GM21515 (cell line): ENCODE results near the gene STK40.

Experiments used
- ATAC-seq: cut with Tn5 transposase; IDR thresholded peaks from one replicate; pipeline ENCODE4 v1.9.1; 2021; ENCODE audit not compliant: unreplicated experiment

Gene STK40

DNA sequence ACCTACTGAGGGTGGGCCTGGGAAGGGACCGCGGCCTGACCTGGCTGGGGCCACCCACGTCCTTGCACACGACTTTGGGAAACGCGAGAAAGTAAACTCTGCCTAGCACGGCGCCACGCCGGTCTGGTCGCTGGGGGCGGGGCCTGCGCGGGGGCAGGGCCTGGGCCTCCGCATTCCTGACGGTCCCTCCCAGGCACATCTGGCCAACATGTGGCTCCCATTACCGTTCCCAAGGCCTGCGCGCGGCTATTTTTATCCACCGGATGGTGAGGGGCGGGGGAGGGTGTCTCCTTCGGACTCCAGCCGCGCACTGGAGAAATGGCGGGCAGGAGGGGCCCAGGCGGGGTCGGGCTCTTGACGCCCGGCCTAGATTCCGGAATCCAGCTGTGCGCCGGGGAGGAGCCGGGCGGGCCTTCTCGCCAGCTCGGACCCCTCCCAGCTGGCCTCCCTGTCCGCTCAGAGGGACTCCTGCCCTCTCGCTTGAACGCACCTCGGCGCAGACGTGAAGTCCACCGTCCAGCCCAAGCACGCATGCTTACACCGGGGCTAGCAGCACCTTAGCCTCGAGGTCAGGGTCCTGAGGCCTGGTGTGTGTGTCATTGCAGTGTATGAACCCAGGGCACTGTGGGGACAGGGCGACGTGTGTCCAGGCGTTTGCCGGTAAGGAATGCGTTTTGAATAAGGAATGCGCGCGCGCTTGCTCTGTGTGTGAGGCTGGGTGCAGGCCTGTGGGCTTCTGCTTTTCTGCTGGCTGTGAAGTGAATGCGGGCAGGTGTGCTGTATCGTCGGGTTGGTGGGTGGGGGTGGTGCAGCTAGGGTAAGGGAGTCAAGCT, 64.4 kb downstream of the STK40 start:
- no peak for ATAC-seq

DNA sequence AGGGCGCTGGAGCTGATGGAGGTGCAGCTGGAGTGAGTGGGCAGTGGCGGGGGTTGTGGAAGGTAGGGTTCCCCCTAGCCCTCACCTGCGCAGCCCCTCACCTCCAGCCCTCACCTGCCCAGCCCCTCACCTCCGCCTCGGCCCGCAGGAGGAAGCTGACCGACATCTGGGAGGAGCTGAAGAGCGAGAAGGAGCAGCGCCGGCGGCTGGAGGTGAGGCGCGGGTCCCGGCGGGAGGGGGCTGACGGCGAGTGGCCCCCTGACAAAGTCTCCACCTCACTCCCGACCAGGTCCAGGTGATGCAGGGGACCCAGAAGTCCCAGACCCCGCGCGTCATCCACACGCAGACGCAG, 65.0 kb downstream of the STK40 start:
- ATAC-seq = no peak

DNA sequence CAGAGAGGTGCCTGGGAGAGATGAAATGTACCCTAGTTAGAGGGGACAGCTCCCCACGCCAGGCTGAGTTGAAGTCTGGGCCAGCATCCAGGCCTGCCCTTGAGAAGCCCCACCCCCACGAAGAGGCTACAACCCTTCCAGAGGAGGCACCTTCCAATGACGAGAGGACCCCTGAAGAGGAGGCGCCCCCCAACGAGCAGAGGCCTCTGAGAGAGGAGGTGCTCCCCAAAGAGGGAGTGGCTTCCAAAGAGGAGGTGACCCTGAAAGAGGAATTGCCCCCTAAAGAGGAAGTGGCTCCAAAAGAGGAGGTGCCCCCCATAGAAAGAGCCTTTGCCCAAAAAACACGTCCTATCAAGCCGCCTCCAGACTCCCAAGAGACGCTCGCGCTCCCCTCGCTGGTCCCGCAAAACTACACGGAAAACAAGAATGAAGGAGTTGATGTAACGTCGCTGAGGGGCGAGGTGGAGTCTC, 65.4 kb downstream of the STK40 start:
- ATAC-seq = no peak

DNA sequence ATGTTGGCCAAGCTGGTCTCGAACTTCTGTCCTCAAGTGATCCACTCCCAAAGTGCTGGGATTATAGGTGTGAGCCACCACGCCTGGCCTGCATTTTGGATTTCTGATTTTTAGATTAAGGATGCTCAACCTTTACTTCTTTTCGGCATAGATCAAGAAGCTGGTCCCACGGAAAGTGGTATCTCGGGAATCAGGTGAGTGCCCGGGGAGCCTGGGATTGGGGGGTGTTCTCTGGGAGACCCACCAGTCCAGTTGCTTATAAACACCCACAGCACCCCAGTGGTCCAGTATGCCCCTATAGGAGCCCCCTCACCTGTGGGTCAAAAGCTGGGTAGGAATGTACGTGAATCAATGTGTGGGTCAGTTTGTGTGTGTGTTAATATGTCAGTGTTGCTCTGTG, 76.3 kb downstream of the STK40 start:
- ATAC-seq = no peak

DNA sequence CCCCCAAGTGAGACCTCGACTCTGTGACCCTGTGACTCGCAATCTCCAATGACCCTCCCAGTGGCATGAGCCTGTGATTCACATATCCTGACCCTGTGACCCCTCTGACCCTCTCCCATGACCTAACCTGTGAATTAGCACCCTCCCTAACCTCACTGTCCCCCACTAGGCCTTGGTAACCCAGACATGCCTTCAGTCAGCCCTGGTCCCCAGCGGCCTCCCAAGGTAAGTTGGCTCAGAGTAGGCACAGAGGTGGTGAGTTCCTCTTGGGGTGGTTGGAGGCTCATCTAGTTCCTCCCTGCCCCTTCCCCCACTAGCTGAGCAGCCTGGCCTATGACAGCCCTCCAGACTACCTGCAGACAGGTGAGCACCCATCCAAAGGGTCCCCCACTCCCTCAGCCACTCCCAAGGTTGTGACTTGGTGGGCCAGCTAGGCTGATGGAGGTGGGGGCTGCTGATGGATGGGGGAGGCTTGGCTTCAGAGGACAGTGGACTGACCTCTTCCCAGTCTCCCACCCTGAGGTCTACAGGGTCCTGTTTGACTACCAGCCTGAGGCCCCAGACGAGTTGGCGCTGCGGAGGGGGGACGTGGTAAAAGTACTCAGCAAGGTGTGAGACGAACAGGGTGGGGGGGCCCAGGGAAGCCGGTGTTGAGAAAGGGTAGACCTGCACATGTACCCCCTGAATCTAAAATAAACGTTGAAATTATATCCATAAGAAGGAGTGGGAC, 78.0 kb downstream of the STK40 start:
- ATAC-seq = no peak

DNA sequence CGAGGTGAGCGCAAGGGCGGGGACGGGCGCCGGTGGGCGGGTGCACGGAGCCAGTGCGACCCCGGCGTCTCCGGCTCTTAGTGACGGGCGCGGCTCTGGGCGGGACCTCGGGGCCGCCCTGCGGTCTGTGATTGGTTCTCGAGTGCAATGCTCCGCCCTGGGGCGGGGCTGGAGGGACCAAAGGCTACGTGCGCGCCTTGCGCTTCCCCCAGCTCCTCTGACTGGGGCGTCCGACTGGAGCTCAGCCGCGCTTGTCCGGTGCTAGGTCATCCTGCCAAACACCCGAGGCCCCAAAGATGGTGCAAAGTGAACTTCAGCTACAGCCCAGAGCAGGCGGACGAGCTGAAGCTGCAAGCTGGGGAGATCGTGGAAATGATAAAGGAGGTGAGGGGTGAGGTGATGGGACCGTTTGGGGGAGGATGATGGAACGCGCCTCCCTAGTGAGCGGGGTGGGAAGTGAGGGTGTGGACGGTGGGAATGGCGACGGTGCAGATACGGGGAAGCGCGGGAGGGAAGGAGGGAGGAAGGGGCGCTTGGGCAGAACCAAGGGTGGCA, 78.7 kb downstream of the STK40 start:
- peak; percentile 93 for ATAC-seq

DNA sequence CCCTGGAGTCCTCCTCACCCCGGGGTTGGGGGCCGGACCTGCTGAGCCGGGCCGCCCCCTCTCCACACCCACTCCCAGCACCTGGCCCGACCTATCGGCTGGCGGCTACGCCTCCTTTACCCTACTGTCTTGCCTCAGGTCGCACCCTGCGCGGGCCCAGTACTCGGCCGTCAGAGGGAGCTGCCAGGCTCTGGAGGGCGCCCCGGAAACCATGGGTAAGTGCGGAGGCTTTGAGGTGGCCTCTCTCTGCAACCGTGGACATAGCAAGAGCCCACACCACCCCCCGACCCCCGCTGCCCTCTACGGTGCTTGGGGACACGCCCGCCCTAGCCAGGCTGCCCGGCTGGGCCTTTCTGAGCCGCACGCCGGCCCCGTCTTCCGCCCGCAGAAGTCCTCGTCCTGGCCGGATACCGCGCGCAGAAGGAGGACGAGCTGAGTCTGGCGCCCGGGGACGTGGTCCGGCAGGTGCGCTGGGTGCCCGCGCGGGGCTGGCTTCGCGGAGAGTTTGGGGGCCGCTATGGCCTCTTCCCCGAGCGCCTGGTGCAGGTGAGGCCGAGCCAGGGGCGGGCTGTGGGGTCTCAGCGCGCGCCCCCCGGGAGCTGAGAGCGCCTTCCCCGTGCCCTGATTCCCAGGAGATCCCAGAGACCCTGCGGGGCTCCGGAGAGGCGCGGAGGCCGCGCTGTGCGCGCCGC, 79.4 kb downstream of the STK40 start, which contains the start of gene SH3D21:
TSS of gene SH3D21 (plus strand) at position 159 of the 692 bp plus-strand sequence. CDS start at position 212, 53 bp downstream.
- ATAC-seq = peak; percentile 27

DNA sequence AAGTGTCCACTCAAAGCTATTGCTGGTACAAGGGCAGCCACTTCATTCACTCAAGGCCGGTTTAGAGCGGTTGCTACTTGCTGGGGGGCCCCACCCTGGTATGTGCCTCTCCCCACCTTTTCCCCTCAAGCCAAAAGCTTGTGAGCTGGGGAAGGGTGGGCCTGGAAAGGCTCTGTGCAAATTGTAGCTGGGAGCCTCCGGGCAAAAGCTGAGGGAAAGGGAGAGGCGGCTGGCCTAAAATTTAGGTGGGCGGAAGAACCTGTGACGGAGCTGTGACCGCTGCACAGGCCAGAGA, 79.9 kb downstream of the STK40 start:
- ATAC-seq = no peak

DNA sequence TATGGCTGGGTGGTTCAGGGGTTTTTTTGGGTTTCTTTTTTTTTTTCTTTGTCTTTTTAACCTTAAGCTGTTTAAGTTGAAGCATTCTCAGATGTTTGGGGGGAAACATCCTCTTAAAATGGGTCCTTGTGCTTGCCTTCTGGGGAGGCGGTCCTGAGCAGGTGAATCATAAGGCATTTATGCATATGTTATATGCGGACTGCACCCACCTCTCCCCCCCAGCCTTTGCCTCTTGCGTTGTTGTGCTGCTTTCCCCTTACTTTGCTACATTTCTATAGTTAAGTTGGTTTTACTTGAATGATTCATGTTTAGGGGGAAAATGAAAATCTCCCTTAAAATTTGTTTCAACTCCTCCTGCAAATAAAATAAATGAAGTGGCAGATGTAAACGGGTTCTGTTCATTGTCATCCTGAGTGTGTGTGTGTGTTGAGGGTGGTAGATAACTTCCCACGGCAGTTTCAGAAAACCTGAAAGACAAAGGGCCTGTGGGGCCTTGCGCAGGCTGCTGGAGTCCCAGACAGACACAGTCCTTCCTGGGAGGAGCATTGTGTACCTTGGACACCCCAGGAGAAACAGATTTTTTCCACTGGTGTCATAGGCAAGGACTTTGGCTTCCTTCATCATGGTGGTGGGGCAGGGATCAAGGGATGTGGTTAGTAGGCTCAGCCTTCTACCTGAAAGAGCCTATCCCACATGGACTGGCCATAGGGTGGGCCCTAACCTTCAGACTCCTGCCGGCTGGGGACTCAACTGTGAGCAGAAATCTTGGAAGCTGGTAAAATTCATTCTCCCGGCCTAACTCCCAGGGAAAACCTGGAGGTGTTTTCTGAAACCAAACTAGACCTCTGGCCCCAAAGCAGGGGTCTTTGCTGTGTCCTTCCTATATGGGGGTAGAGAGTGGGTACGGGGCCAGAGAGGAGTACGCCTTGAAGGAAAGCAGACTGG, 80.5 kb downstream of the STK40 start:
- no peak for ATAC-seq

DNA sequence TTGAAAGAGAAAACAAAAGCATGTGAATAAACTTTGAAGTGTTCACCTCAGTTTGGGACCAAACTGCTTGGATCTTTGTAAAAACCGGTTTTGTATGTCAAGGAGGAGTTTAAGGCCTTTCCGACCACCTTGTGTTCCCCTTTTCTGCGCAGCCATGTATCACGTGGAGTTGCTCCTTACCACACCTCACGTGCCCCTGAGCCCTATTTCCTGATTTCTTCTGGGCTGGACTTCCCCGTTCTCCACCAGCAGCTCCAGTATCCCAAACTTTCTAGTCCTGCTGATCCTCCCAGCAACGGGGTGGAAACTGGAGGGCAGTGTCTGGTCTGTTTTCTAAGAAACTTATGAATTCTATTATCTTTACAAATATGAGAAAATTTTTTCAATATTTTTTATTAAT, 81.2 kb downstream of the STK40 start:
- no peak for ATAC-seq

DNA sequence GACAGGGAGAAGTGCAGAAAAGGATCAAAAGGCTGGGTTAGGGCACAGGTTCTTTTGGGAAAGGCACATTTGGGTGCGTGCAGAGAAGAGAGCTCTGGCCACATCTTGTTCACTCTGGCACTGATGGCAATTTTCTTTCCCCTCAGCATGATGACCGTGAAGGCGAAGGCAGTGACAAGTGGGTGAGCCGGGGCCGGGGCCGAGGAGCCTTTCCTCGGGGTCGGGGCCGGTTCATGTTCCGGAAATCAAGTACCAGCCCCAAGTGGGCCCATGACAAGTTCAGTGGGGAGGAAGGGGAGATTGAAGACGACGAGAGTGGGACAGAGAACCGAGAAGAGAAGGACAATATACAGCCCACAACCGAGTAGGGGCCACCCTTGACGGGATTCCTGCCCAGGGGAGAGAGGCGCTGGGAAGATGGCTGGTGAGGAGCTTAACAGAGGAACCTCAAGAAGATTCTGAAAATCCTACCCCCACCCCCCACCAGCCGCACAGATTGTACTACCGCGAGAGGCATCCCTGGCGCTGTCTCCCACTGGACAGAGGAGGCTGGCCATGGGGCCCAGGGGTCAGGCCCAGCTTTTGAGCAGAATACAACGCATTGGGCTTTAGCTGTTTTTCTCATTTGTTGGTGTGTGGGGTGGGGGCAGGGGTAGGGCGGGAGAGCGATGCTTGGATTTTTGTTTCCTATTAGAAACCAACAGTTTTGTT, 81.9 kb downstream of the STK40 start:
- no peak for ATAC-seq

DNA sequence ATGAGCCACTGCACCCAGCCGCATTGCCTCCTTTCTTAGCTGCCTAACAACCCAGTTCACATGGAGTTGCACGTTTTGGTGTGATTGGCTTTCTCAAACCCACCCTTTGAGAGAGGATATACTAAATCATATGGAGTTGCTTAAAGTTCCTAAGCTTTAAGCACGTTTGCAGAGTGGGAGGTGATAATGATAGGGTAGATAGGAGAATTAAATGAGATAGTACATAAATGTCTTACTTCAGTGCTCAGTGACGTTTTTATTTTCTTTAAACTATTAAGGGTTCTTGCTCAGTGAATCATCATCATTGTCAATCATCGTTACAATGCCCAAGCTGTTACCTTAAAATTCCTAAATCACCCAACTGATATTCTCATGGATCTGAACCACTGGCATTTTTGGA, 82.5 kb downstream of the STK40 start:
- ATAC-seq = no peak

DNA sequence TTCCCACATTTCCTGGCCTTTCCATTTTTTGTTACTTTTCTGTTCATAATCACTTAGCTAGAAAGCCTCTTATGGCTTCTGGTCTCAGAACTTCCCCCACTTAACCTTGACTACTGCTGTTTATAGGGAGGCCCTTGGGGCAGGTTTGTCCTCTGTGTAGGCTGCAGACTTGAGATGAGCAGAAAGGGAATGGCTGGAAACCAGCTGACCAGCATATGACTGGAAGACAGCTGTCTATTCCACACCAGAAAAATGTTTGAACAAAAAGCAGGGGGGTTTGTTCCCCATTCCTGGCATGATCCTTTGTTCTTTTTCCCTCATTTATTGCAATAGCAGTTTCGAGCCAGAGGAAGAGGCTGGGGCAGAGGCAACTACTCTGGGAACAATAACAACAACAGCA, 84.5 kb downstream of the STK40 start:
- ATAC-seq = no peak

DNA sequence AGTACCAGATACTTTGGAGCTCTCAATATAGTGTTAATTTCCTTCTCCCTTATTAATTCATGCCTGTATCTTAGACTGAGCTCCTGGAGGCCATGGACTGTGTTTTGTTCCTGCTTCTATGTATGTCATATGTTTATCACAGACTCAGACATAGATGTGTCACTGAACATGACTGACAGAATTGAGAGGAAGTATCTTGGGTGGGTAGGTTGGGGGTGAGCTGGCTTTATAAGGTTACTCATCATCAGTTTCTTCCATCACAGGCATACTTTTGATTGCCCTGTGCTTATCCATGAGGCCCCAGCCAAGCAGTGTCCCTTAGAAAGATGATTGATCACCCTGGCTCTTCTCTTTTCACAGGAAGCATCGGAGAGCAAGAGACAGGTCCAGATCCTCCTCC, 85.2 kb downstream of the STK40 start:
- no peak for ATAC-seq

DNA sequence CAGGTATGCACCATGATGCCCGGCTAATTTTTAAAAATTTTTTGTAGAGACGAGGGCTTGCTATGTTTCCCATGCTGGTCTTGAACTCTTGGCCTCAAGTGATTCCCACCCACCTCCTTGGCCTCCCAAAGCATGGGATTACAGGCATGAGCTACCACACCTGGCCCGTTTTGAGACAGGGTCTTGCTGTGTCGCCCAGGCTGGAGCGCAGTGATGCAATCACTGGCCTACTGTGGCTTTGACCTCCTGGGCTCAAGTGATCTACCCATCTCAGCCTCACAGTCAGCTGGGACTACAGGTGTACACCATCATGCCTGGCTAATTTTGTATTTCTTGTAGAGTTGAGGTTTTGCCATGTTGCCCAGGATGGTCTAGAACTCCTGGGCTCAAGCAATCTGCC, 87.1 kb downstream of the STK40 start:
- ATAC-seq = no peak

DNA sequence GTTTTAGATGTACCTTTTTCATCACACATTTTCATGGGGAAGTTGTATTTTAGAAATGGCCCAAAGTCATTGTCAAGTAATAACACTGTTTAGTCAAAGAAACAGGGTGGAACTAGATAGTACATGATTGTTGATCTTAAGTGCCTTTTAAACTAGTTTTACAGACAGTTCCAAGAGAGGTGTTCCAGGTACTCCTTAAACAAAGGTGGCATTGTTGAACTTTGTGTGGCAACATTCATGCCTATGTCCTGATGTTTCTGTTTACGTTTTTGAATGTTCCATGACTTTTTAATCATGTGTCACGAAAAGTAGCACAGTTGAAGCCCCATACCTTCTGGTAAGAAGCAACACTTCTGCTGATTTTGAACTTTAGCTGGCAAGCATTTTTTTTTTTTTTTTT, 88.7 kb downstream of the STK40 start:
- no peak for ATAC-seq

DNA sequence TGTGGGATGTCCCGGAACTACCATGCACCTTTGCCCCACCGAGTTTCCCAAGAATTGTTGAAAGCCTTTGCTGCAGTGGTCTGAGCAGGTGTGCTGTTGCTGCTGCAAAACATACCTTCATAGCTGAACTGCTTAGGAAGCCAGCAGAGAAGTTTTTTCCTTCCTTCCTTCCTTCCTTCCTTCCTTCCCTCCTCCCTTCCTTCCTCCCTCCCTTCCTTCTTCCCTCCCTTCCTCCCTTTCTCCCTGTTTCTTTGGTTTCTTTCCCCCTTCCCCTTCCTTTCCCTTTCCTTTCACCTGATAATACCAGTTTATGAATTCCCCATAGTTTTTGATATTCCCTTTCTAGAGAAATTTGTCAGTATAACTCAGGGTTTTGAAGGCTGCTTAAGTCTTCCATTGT, 90.3 kb downstream of the STK40 start:
- no peak for ATAC-seq
